Measurements from ENCODE around the gene COA3. TPM values are rescaled to one million over a fixed set of nuclear protein-coding genes. Genes with fewer than 3 reads are reported as not detected.

The COA3 gene
- total and polyA plus RNA-seq, 2 donors (not counting 1 experiment from before 2014, with no cell fraction given), result 53.5 to 80.3 TPM

DNA sequence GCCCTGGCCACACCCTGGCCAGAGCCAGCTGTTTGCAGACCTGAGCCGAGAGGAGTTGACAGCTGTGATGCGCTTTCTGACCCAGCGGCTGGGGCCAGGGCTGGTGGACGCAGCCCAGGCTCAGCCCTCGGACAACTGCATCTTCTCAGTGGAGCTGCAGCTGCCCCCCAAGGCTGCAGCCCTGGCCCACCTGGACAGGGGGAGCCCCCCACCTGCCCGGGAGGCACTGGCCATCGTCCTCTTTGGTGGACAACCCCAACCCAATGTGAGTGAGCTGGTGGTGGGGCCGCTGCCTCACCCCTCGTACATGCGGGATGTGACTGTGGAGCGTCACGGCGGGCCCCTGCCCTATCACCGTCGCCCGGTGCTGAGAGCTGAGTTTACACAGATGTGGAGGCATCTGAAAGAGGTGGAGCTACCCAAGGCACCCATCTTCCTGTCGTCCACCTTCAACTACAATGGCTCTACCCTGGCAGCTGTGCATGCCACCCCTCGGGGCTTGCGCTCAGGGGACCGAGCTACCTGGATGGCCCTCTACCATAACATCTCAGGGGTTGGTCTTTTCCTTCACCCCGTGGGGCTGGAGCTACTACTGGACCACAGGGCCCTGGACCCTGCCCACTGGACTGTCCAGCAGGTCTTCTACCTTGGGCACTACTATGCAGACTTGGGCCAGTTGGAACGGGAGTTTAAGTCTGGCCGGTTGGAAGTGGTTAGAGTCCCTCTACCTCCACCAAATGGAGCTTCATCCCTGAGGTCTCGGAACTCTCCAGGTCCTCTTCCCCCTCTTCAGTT lies 46.5 kb upstream of the COA3 start:
- H3K4me3 ChIP-seq (replicated peaks in 1 of 4; ENCODE audit: control extremely low read depth in 1 of 4, insufficient read depth in 1 of 4, low read depth in 3 of 4, low read length in 4 of 4), result no peak overlapping the region

DNA sequence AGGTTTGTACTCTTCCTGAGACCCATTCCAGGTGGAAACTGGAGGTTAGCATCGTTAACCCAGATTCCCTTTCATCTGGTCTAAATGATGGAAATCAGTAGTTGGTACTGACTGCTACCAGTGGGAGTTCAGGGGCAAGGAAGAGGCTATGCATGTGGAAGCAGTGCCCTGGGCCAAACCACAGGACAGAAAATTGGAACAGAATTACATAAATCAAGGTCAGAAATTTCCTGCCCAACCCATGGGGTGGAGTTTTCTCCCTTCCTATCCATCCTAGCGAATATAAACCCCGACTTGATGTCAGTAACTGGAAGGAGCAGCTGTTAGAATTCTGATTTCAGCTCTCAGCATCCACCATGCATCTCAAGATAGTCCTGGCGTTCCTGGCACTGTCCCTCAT lies 45.8 kb upstream of the COA3 start, which contains the start of gene AOC2:
TSS of gene AOC2 (plus strand) at position 310 of the 400 bp plus-strand sequence. CDS start at position 357, 47 bp downstream.
- Histone ChIP-seq H3K4me1 (ENCODE audit: control insufficient read depth, extremely low read depth, insufficient read depth, low read length) (no peaks in the 10 kb centered on the region), H3K9ac (ENCODE audit: insufficient read depth, low read length) (no peak within 1 kb of the TSS), H3K4me2 (ENCODE audit: extremely low read depth, insufficient read depth, low read length) (no peak within 1 kb of the TSS), H3K36me3 (ENCODE audit: control insufficient read depth, insufficient read depth, low read length) (peaks cover 7% of the 10 kb centered on the region), H3K27ac (ENCODE audit: insufficient read depth, low read length) (no peak within 1 kb of the TSS), H3K9me3 (ENCODE audit: control insufficient read depth, insufficient read depth, low read depth, low read length) (no peaks in the 10 kb centered on the region), H3K27me3 (ENCODE audit: control insufficient read depth, insufficient read depth, low read length) (no peaks in the 10 kb centered on the region), H2AFZ (ENCODE audit: low read length) (no peak within 1 kb of the TSS), H3K79me2 (ENCODE audit: control insufficient read depth, insufficient read depth, low read length) (no peaks in the 10 kb centered on the region), H3K4me3 (replicated peaks in 1 of 4; ENCODE audit: control extremely low read depth in 1 of 4, insufficient read depth in 1 of 4, low read depth in 3 of 4, low read length in 4 of 4) (no peak within 1 kb of the TSS), H4K20me1 (ENCODE audit: control insufficient read depth, extremely low read depth, insufficient read depth, low read length) (no peaks in the 10 kb centered on the region)
- no peak for TF ChIP-seq EZH2 (IDR thresholded peaks at IDR 0.05; ENCODE audit: low read length, missing control alignments)
- TF ChIP-seq, protein P1, sequence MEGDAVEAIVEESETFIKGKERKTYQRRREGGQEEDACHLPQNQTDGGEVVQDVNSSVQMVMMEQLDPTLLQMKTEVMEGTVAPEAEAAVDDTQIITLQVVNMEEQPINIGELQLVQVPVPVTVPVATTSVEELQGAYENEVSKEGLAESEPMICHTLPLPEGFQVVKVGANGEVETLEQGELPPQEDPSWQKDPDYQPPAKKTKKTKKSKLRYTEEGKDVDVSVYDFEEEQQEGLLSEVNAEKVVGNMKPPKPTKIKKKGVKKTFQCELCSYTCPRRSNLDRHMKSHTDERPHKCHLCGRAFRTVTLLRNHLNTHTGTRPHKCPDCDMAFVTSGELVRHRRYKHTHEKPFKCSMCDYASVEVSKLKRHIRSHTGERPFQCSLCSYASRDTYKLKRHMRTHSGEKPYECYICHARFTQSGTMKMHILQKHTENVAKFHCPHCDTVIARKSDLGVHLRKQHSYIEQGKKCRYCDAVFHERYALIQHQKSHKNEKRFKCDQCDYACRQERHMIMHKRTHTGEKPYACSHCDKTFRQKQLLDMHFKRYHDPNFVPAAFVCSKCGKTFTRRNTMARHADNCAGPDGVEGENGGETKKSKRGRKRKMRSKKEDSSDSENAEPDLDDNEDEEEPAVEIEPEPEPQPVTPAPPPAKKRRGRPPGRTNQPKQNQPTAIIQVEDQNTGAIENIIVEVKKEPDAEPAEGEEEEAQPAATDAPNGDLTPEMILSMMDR (conservative IDR thresholded peaks at IDR 0.05 in 1 of 2, IDR thresholded peaks at IDR 0.05 in 1 of 2; ENCODE audit: low read depth in 1 of 2, low read length in 2 of 2), result no peak
- DNase-seq (ENCODE audit: low read depth in 2 of 2), result peak in 1 of 2 donors; percentile 39

More for the DNA sequence above, 46.5 kb upstream of the COA3 start:
- Histone ChIP-seq H3K9ac (ENCODE audit: insufficient read depth, low read length) (no peak overlapping the region), H2AFZ (ENCODE audit: low read length) (no peak overlapping the region), H3K4me2 (ENCODE audit: extremely low read depth, insufficient read depth, low read length) (no peak overlapping the region), H3K9me3 (ENCODE audit: control insufficient read depth, insufficient read depth, low read depth, low read length) (no peaks in the 10 kb centered on the region), H3K36me3 (ENCODE audit: control insufficient read depth, insufficient read depth, low read length) (peaks cover 7% of the 10 kb centered on the region), H4K20me1 (ENCODE audit: control insufficient read depth, extremely low read depth, insufficient read depth, low read length) (no peaks in the 10 kb centered on the region), H3K27me3 (ENCODE audit: control insufficient read depth, insufficient read depth, low read length) (no peaks in the 10 kb centered on the region), H3K79me2 (ENCODE audit: control insufficient read depth, insufficient read depth, low read length) (no peaks in the 10 kb centered on the region), H3K27ac (ENCODE audit: insufficient read depth, low read length) (no peak overlapping the region), H3K4me1 (ENCODE audit: control insufficient read depth, extremely low read depth, insufficient read depth, low read length) (peaks cover 2% of the 10 kb centered on the region)
- TF ChIP-seq, protein P1 (conservative IDR thresholded peaks at IDR 0.05 in 1 of 2, IDR thresholded peaks at IDR 0.05 in 1 of 2; ENCODE audit: low read depth in 1 of 2, low read length in 2 of 2), result no peak
- no peak for TF ChIP-seq EZH2 (IDR thresholded peaks at IDR 0.05; ENCODE audit: low read length, missing control alignments)
- DNase-seq (ENCODE audit: low read depth in 2 of 2), result no peak

- H3K27ac ChIP-seq (ENCODE audit: insufficient read depth, low read length), result no peak overlapping the region
- H3K9me3 ChIP-seq (ENCODE audit: control insufficient read depth, insufficient read depth, low read depth, low read length), result no peaks in the 10 kb centered on the region
- no peak overlapping the region for H3K4me2 ChIP-seq (ENCODE audit: extremely low read depth, insufficient read depth, low read length)
- no peaks in the 10 kb centered on the region for H3K79me2 ChIP-seq (ENCODE audit: control insufficient read depth, insufficient read depth, low read length)
- no peaks in the 10 kb centered on the region for H4K20me1 ChIP-seq (ENCODE audit: control insufficient read depth, extremely low read depth, insufficient read depth, low read length)
- peak; percentile 54 to 81 for DNase-seq (ENCODE audit: low read depth in 2 of 2)
- H3K9ac ChIP-seq (ENCODE audit: insufficient read depth, low read length), result no peak overlapping the region
- H2AFZ ChIP-seq (ENCODE audit: low read length), result no peak overlapping the region
- H3K27me3 ChIP-seq (ENCODE audit: control insufficient read depth, insufficient read depth, low read length), result no peaks in the 10 kb centered on the region
- H3K36me3 ChIP-seq (ENCODE audit: control insufficient read depth, insufficient read depth, low read length), result peaks cover 9% of the 10 kb centered on the region
- no peak overlapping the region for H3K4me3 ChIP-seq (replicated peaks in 1 of 4; ENCODE audit: control extremely low read depth in 1 of 4, insufficient read depth in 1 of 4, low read depth in 3 of 4, low read length in 4 of 4)
- no peaks in the 10 kb centered on the region for H3K4me1 ChIP-seq (ENCODE audit: control insufficient read depth, extremely low read depth, insufficient read depth, low read length)
- TF ChIP-seq, protein P1 (conservative IDR thresholded peaks at IDR 0.05 in 1 of 2, IDR thresholded peaks at IDR 0.05 in 1 of 2; ENCODE audit: low read depth in 1 of 2, low read length in 2 of 2), result peak; percentile 100
- no peak for TF ChIP-seq EZH2 (IDR thresholded peaks at IDR 0.05; ENCODE audit: low read length, missing control alignments)
Observed at GRCh38 chr17:42843358-42843934, 44.9 kb upstream of the COA3 start.
